ENCODE measurements around the gene ANGEL2.

DNA sequence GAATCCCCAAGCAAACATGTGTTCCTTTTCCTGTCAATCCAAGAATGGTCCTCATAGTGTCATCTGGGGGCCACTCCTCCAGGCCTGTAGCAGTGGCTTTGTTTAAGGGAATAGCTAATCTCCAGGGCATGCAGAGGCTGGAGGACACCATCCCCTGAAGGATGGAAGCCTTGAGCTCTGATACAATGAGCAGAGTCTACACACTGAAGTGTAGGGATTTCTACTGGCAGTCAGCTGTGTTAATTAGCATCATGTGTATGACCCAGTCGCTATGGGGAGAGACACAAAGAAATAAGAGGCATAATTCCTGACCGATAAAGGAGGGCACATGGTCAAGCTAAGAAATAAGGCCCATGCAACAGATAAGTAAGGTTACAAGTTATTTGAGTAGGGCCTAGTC, 29.1 kb downstream of the ANGEL2 start:
- TF ChIP-seq EZH2 (IDR thresholded peaks at IDR 0.05; ENCODE audit: low read length, unreplicated experiment) (no peak), CTCF (conservative IDR thresholded peaks at IDR 0.05; ENCODE audit: low read depth, low read length) (no peak), EZH2phosphoT487 (IDR thresholded peaks at IDR 0.05; ENCODE audit: borderline replicate concordance, low read length) (no peak)
